Thyroid gland (tissue), 4 donors: ENCODE measurements around the gene MACC1.

Source experiments
- CTCF ChIP-seq, 6 experiments: fragments of 200-600 bp in 3 of 6; fragments of 450-650 bp in 3 of 6; sonication (generic) in 3 of 6; IDR thresholded peaks; one replicate each; pipeline ENCODE4 v1.5.1; 2016 to 2019; ENCODE audit warnings: antibody characterized with exemption in 6 of 6, mild to moderate bottlenecking in 2 of 6, inconsistent platforms in 1 of 6, moderate library complexity in 1 of 6
- POLR2A ChIP-seq, 2 donors: fragments of 450-650 bp; IDR thresholded peaks; one replicate each; pipeline ENCODE4 v1.6.1; 2017; ENCODE audit warnings: antibody characterized with exemption in 2 of 2, mild to moderate bottlenecking in 2 of 2, moderate library complexity in 1 of 2

GRCh38 chr7:20220921-20221547, 3.9 kb upstream of the MACC1 start:
- TF ChIP-seq CTCF (IDR thresholded peaks at IDR 0.05): no peak
- TF ChIP-seq POLR2A (IDR thresholded peaks at IDR 0.05): no peak
